GM12878 (cell line): Measurements from ENCODE around the gene PITPNC1. TPM values are rescaled to one million over a fixed set of nuclear protein-coding genes. Genes with fewer than 3 reads are reported as not detected.
"Not testable (repeated sequence)": the region's sequence is repeated elsewhere in the genome, so short reads cannot be mapped to it uniquely, and the experiment has no call there.

Source experiments
- ATAC-seq: fragments of 200-7000 bp; cut with Tn5 transposase; 3 replicates; pipeline ENCODE4 v1.9.1; 2020; ENCODE audit warnings: mild to moderate bottlenecking, moderate library complexity
- BruUV-seq: library from RNA; stranded (reverse); fragments of 400-500 nt; replicated peaks from 2 replicates; lab custom pipeline; 2021; lab: Mats Ljungman, UMichigan
- CTCF ChIA-PET: fragments of 300-600 bp; sonication (Branson Sonifier 250); formaldehyde crosslinking; extraction: SDS; loops from one replicate; lab custom pipeline; 2021; ENCODE audit warnings: inconsistent platforms; lab: Yijun Ruan, JAX
- POLR2A ChIA-PET: fragments of 350-600 bp; formaldehyde crosslinking; extraction: SDS; loops from one replicate; lab custom pipeline; 2021; ENCODE audit warnings: inconsistent platforms; lab: Charles Lee
- RAD21 ChIA-PET: fragments of 300-600 bp; sonication (Branson Sonifier 250); formaldehyde crosslinking; loops from one replicate; lab custom pipeline; 2023; ENCODE audit warnings: antibody characterized with exemption; ENCODE audit not compliant: unreplicated experiment; lab: Charles Lee
- SMC1A ChIA-PET: fragments of 300-600 bp; sonication (Branson Sonifier 250); formaldehyde crosslinking; loops from one replicate; lab custom pipeline; 2023; ENCODE audit not compliant: unreplicated experiment, uncharacterized antibody; lab: Charles Lee
- DNase-seq: peaks from one replicate; pipeline ENCODE4 v3.0.0-alpha.2; 2011; ENCODE audit warnings: low read depth, low spot score
- FAIRE-seq: peaks from 3 replicates; lab custom pipeline; 2011; peaks lifted over from hg19 to GRCh38; lab: Jason Lieb, UNC
- H2AFZ ChIP-seq: 2 replicates; pipeline ENCODE4 v1.6.0; 2011; ENCODE audit warnings: low read depth, low read length, control low read depth; ENCODE audit not compliant: control insufficient read depth
- H3K27ac ChIP-seq: 2 replicates; pipeline ENCODE4 v1.5.1; 2011; ENCODE audit warnings: control low read depth; ENCODE audit not compliant: control insufficient read depth, insufficient read depth
- H3K27me3 ChIP-seq, 2 experiments: replicated peaks in 1 of 2; 2 replicates each; pipeline versions ENCODE4 v1.6.0 to v1.6.1; 2011; ENCODE audit warnings: low read length in 1 of 2; ENCODE audit not compliant: control insufficient read depth in 2 of 2, insufficient read depth in 2 of 2
- H3K36me3 ChIP-seq, 2 experiments: 2 replicates each; pipeline ENCODE4 v1.5.1; 2011; ENCODE audit warnings: low read length in 1 of 2; ENCODE audit not compliant: control insufficient read depth in 2 of 2, insufficient read depth in 2 of 2
- H3K4me1 ChIP-seq: 2 replicates; pipeline ENCODE4 v1.6.1; 2011; ENCODE audit warnings: mild to moderate bottlenecking, low read length, moderate library complexity, mixed read lengths; ENCODE audit not compliant: control insufficient read depth, insufficient read depth
- H3K4me2 ChIP-seq: 2 replicates; pipeline ENCODE4 v1.6.0; 2011; ENCODE audit warnings: control low read depth; ENCODE audit not compliant: control insufficient read depth, insufficient read depth
- H3K4me3 ChIP-seq: fragments of 200-600 bp; sonication (generic); 2 replicates; pipeline ENCODE4 v1.5.1; 2016
- H3K79me2 ChIP-seq: 2 replicates; pipeline ENCODE4 v1.6.0; 2011; ENCODE audit warnings: low read length; ENCODE audit not compliant: control insufficient read depth, insufficient read depth
- H3K9ac ChIP-seq: 2 replicates; pipeline ENCODE4 v1.8.0; 2011; ENCODE audit warnings: low read length, control low read depth, mixed read lengths; ENCODE audit not compliant: control insufficient read depth, insufficient read depth
- H3K9me3 ChIP-seq: replicated peaks from 3 replicates; pipeline ENCODE4 v1.5.1; 2011; ENCODE audit warnings: mild to moderate bottlenecking, low read length; ENCODE audit not compliant: control insufficient read depth, insufficient read depth
- H4K20me1 ChIP-seq: 2 replicates; pipeline ENCODE4 v1.6.0; 2011; ENCODE audit not compliant: control insufficient read depth, insufficient read depth
- CBX5 ChIP-seq: sonication (generic); IDR thresholded peaks from 2 replicates; pipeline ENCODE4 v1.6.1; 2016; ENCODE audit warnings: low read depth, moderate library complexity, mild to moderate bottlenecking, inconsistent platforms
- CUX1 ChIP-seq: IDR thresholded peaks from 2 replicates; pipeline ENCODE4 v1.6.1; 2012; ENCODE audit warnings: improper control_type of control experiment, low read depth, low read length; ENCODE audit not compliant: insufficient replicate concordance
- EGR1 ChIP-seq, 2 experiments: IDR thresholded peaks; 1 replicate in 1 of 2; 2 replicates in 1 of 2; pipeline ENCODE4 v1.6.1; 2011 to 2012; ENCODE audit warnings: low read depth in 2 of 2, low read length in 2 of 2, borderline replicate concordance in 1 of 2, mild to moderate bottlenecking in 1 of 2, moderate library complexity in 1 of 2
- FOXM1 ChIP-seq: IDR thresholded peaks from 2 replicates; pipeline ENCODE4 v1.6.1; 2012; ENCODE audit warnings: low read depth, mild to moderate bottlenecking, inconsistent platforms, low read length, moderate library complexity
- IKZF1 ChIP-seq: fragments of 450-650 bp; conservative IDR thresholded peaks from 2 replicates; pipeline ENCODE4 v1.6.1; 2017; ENCODE audit warnings: antibody characterized with exemption, mild to moderate bottlenecking
- MEF2A ChIP-seq: IDR thresholded peaks from 2 replicates; pipeline ENCODE4 v1.6.1; 2011; ENCODE audit warnings: low read depth, mild to moderate bottlenecking, low read length, moderate library complexity; ENCODE audit not compliant: insufficient read depth
- MEF2B ChIP-seq: fragments of 450-650 bp; IDR thresholded peaks from 2 replicates; pipeline ENCODE4 v1.6.1; 2018; ENCODE audit warnings: mild to moderate bottlenecking, moderate library complexity; ENCODE audit not compliant: partially characterized antibody, poor library complexity, severe bottlenecking
- MTA2 ChIP-seq: fragments of 450-650 bp; IDR thresholded peaks from 2 replicates; pipeline ENCODE4 v1.6.1; 2016; ENCODE audit warnings: low read depth, mild to moderate bottlenecking, moderate library complexity
- POU2F2 ChIP-seq: IDR thresholded peaks from 3 replicates; pipeline ENCODE4 v1.6.1; 2011; ENCODE audit warnings: low read depth, mild to moderate bottlenecking, low read length, borderline replicate concordance
- RUNX3 ChIP-seq: IDR thresholded peaks from 2 replicates; pipeline ENCODE4 v1.6.1; 2012; ENCODE audit warnings: low read length, inconsistent platforms
- SKIL ChIP-seq: fragments of 450-650 bp; IDR thresholded peaks from 2 replicates; pipeline ENCODE4 v1.6.1; 2017; ENCODE audit warnings: mild to moderate bottlenecking, low read depth, inconsistent platforms; ENCODE audit not compliant: poor library complexity, severe bottlenecking
- TCF12 ChIP-seq: IDR thresholded peaks from 2 replicates; pipeline ENCODE4 v1.6.1; 2011; ENCODE audit warnings: low read depth, mild to moderate bottlenecking, low read length
- TCF7 ChIP-seq: IDR thresholded peaks from 2 replicates; pipeline ENCODE4 v1.6.1; 2014; ENCODE audit warnings: antibody characterized with exemption, borderline replicate concordance
- ZNF384 ChIP-seq: IDR thresholded peaks from 2 replicates; pipeline ENCODE4 v1.6.1; 2012; ENCODE audit warnings: low read depth, mild to moderate bottlenecking, low read length, improper control_type of control experiment, borderline replicate concordance
- WGBS: methylation state at CpG from one replicate; pipeline ENCODE4 v1.1.6; 2016; ENCODE audit warnings: low lambda C conversion rate; ENCODE audit not compliant: insufficient replicate concordance, insufficient coverage; ENCODE audit errors: missing lambda C conversion rate; 5-methylcytosine and 5-hydroxymethylcytosine counted together
- in situ Hi-C: fragments of 300-500 bp; cut with MboI; formaldehyde crosslinking; loops from 9 replicates; pipeline ENCODE4 v1.14.3; 2018; ENCODE audit warnings: mixed read lengths
- intact Hi-C: fragments of 100-400 bp; cut with micrococcal nuclease; formaldehyde crosslinking; loops from one replicate; pipeline ENCODE4 v1.14.2; 2022; ENCODE audit not compliant: unreplicated experiment
- polyA plus RNA-seq, 11 experiments: library from polyadenylated mRNA; depleted of rRNA in 4 of 11; unstranded in 6 of 11; stranded (reverse) in 5 of 11; fragments of >200 nt; fragmentation: Nextera tagmentation in 4 of 11; fragmentation: Illumina TruSeq in 1 of 11; extraction: Ambion mirVana in 4 of 11; extraction: Trizol in 1 of 11; gene quantifications; 1 replicate in 1 of 11; 2 replicates in 10 of 11; pipeline versions ENCODE4 v1.2.1 to v1.2.3, GENCODE V29; 2011 to 2016; ENCODE audit warnings: inconsistent platforms in 2 of 11, missing spikeins in 2 of 11, low read depth in 1 of 11
- total RNA-seq, 4 experiments: library from RNA; depleted of rRNA in 3 of 4; stranded (reverse); fragments of >200 nt in 3 of 4; fragmentation: Illumina TruSeq in 1 of 4; extraction: Trizol in 1 of 4; gene quantifications; 2 replicates each; pipeline versions ENCODE4 v1.2.1 to v1.2.3, GENCODE V29; 2013 to 2021

PITPNC1 gene
- total and polyA plus RNA-seq, 10 of the 15 experiments (the other 5 are each of a cell fraction or from before 2014, with no cell fraction given): 12.2 to 62.4 (median 47.3) TPM

GRCh38 chr17:67578679-67579405 is 201.8 kb downstream of the PITPNC1 start:
- in situ Hi-C loops (loop anchor here (10.0 kb wide), 1 partner anchor 864 kb away; no protein-coding TSS in a partner anchor), intact Hi-C loops (loop anchor here (1.0 to 10.0 kb wide), 5 partner anchors 15 to 864 kb away; partner anchors contain the start of gene PITPNC1)
- DNase-seq (peak; percentile 68), ATAC-seq (peak; percentile 16)
- H4K20me1 ChIP-seq, H3K4me3 ChIP-seq, FAIRE-seq, H3K9me3 ChIP-seq, H2AFZ ChIP-seq, H3K27me3 ChIP-seq, H3K36me3 ChIP-seq, BruUV-seq: not testable (repeated sequence)
- H3K79me2 ChIP-seq: peaks cover 13% of the 10 kb centered on the region
- peak overlapping the region; percentile 56 for H3K4me2 ChIP-seq
- WGBS: 21% methylated on average over 9 of the region's 9 CpGs
- ChIA-PET CTCF (interaction anchor here (0.9 to 7.4 kb wide), 9 partner anchors 10 to 204 kb away, joined by 3 to 47 read pairs (median 11); no protein-coding TSS in a partner anchor), SMC1A (interaction anchor here (0.9 to 14.9 kb wide), 11 partner anchors 9 to 203 kb away, joined by 3 to 156 read pairs (median 7); no protein-coding TSS in a partner anchor), POLR2A (interaction anchor here (1.0 to 4.1 kb wide), 5 partner anchors 9 to 69 kb away, joined by 3 to 39 read pairs (median 6); no protein-coding TSS in a partner anchor), RAD21 (interaction anchor here (0.9 to 7.3 kb wide), 13 partner anchors 8 to 73 kb away, joined by 3 to 80 read pairs (median 5); no protein-coding TSS in a partner anchor)
- H3K9ac ChIP-seq: peak overlapping the region; percentile 56
- H3K27ac ChIP-seq: peak overlapping the region; percentile 84
- H3K4me1 ChIP-seq: peaks cover 61% of the 10 kb centered on the region
- TF ChIP-seq TCF7 (0 out of 2 replicates have a peak, but pooled peaks have one; percentile 15), MEF2A (0 out of 2 replicates have a peak, but pooled peaks have one; percentile 4), RUNX3 (peak; percentile 70), ZNF384 (peak; percentile 26; the same call in 1 of the 2 replicates), TCF12 (peak; percentile 40; the same call in 1 of the 2 replicates), IKZF1 (0 out of 2 replicates have a peak, but pooled peaks have one; percentile 70), MEF2B (peak; percentile 96), FOXM1 (peak; percentile 75; the same call in 1 of the 2 replicates), EGR1 (IDR thresholded peaks at IDR 0.05; ENCODE audit: borderline replicate concordance in 1 of 2, low read depth in 2 of 2, low read length in 2 of 2) (peak in 1 of 2 experiments; percentile 55; a peak in 1 of 3 replicates), MTA2 (peak; percentile 57; the same call in 1 of the 2 replicates), SKIL (peak; percentile 72), CUX1 (peak; percentile 90), POU2F2 (peak; percentile 40; the same call in 2 of the 3 replicates), CBX5 (peak; percentile 24; the same call in 1 of the 2 replicates)
